Hematopoietic multipotent progenitor cell treated with erythropoietin and hydrocortisone succinate and interleukin-3 and kit ligand, for 6 days (in vitro differentiated cells): ENCODE measurements around the gene CHRM5.
"Not testable (repeated sequence)": the region's sequence is repeated elsewhere in the genome, so short reads cannot be mapped to it uniquely, and the experiment has no call there.

Source experiments
- DNase-seq: peaks from one replicate; pipeline ENCODE4 v3.0.0-alpha.2; 2015

Gene CHRM5

GRCh38 chr15:34043391-34043790 lies 75.1 kb downstream of the CHRM5 start:
- no peak for DNase-seq

GRCh38 chr15:34043813-34044212 lies 75.5 kb downstream of the CHRM5 start:
- no peak for DNase-seq

GRCh38 chr15:34046471-34047145 lies 78.3 kb downstream of the CHRM5 start:
- no peak for DNase-seq

- DNase-seq, result no peak
These were observed 79.8 kb downstream of the CHRM5 start for GRCh38 chr15:34047893-34048775.

- DNase-seq, result no peak
These were observed 80.8 kb downstream of the CHRM5 start for GRCh38 chr15:34049112-34049511.

GRCh38 chr15:34050385-34050784 lies 82.1 kb downstream of the CHRM5 start:
- DNase-seq, result not testable (repeated sequence)

GRCh38 chr15:34054081-34054707 lies 85.9 kb downstream of the CHRM5 start:
- DNase-seq, result no peak

- no peak for DNase-seq
These were observed 87.7 kb downstream of the CHRM5 start for GRCh38 chr15:34055868-34056595.

GRCh38 chr15:34056911-34057310 lies 88.6 kb downstream of the CHRM5 start:
- DNase-seq, result no peak

GRCh38 chr15:34059476-34059875 lies 91.2 kb downstream of the CHRM5 start:
- no peak for DNase-seq

- no peak for DNase-seq
These were observed 91.6 kb downstream of the CHRM5 start for GRCh38 chr15:34059946-34060345.

GRCh38 chr15:34064438-34064837 lies 96.1 kb downstream of the CHRM5 start:
- DNase-seq, result no peak

GRCh38 chr15:34065261-34065660 lies 97.0 kb downstream of the CHRM5 start:
- no peak for DNase-seq

GRCh38 chr15:34065941-34066340 lies 97.6 kb downstream of the CHRM5 start:
- DNase-seq, result no peak

- no peak for DNase-seq
These were observed 101.7 kb downstream of the CHRM5 start for GRCh38 chr15:34070003-34070402.

GRCh38 chr15:34076785-34077184 lies 108.5 kb downstream of the CHRM5 start:
- DNase-seq, result no peak

GRCh38 chr15:34078900-34079299 lies 110.6 kb downstream of the CHRM5 start:
- DNase-seq, result no peak

GRCh38 chr15:34079904-34080303 lies 111.6 kb downstream of the CHRM5 start:
- DNase-seq, result peak; percentile 31

GRCh38 chr15:34084086-34084485 lies 115.8 kb downstream of the CHRM5 start:
- no peak for DNase-seq

GRCh38 chr15:34085746-34086145 lies 117.4 kb downstream of the CHRM5 start:
- DNase-seq, result no peak

- no peak for DNase-seq
These were observed 131.6 kb downstream of the CHRM5 start for GRCh38 chr15:34099914-34100313.

- DNase-seq, result peak; percentile 99
These were observed 133.3 kb downstream of the CHRM5 start, which contains the start of the genes EMC7 and PGBD4 for GRCh38 chr15:34101366-34102174. Gene EMC7, minus strand, starts transcription at chr15:34101862. Its CDS starts 23 bp downstream, at chr15:34101839. Gene PGBD4, plus strand, starts transcription at chr15:34102083. Its CDS starts 449 bp downstream, at chr15:34102532.
